Epidermal melanocyte (primary cell): ENCODE results near the gene CAVIN2.
"Not testable (repeated sequence)": the region's sequence is repeated elsewhere in the genome, so short reads cannot be mapped to it uniquely, and the experiment has no call there.

ENCODE experiments used
- DNase-seq: peaks from one replicate; pipeline ENCODE4 v3.0.0; 2011; ENCODE audit warnings: low spot score; ENCODE audit not compliant: insufficient read length

CAVIN2 gene

GRCh38 chr2:191800874-191801273, 46.0 kb downstream of the CAVIN2 start:
- no peak for DNase-seq

GRCh38 chr2:191799526-191799925, 47.4 kb downstream of the CAVIN2 start:
- DNase-seq, result no peak

GRCh38 chr2:191797942-191798876, 48.7 kb downstream of the CAVIN2 start:
- DNase-seq, result no peak

- DNase-seq, result no peak
Measured at GRCh38 chr2:191797500-191797899, 49.4 kb downstream of the CAVIN2 start.

- DNase-seq, result no peak
Measured at GRCh38 chr2:191795715-191796114, 51.2 kb downstream of the CAVIN2 start.

GRCh38 chr2:191791953-191792560, 54.8 kb downstream of the CAVIN2 start:
- no peak for DNase-seq

- DNase-seq, result no peak
Measured at GRCh38 chr2:191790737-191791136, 56.2 kb downstream of the CAVIN2 start.

GRCh38 chr2:191789796-191790195, 57.1 kb downstream of the CAVIN2 start:
- DNase-seq, result no peak

GRCh38 chr2:191786694-191787093, 60.2 kb downstream of the CAVIN2 start:
- no peak for DNase-seq

- not testable (repeated sequence) for DNase-seq
Measured at GRCh38 chr2:191785651-191786050, 61.2 kb downstream of the CAVIN2 start.
